Muscle of leg (tissue), 11 donors: Measurements from ENCODE around the gene TRH. TPM values are rescaled to one million over a fixed set of nuclear protein-coding genes. Genes with fewer than 3 reads are reported as not detected.

ENCODE experiments used
- DNase-seq: peaks from one replicate; pipeline ENCODE4 v3.0.0; 2013
- H3K27ac ChIP-seq: one replicate; pipeline ENCODE4 v1.5.1; 2013; ENCODE audit warnings: mild to moderate bottlenecking, low read length, control low read depth
- H3K27me3 ChIP-seq: one replicate; pipeline ENCODE4 v1.6.1; 2013; ENCODE audit warnings: low read length; ENCODE audit not compliant: control insufficient read depth, insufficient read depth
- H3K36me3 ChIP-seq: one replicate; pipeline ENCODE4 v1.6.1; 2013; ENCODE audit warnings: low read length; ENCODE audit not compliant: control insufficient read depth, insufficient read depth
- H3K4me1 ChIP-seq: one replicate; pipeline ENCODE4 v1.6.1; 2013; ENCODE audit warnings: low read length; ENCODE audit not compliant: control insufficient read depth, insufficient read depth
- H3K4me3 ChIP-seq: one replicate; pipeline ENCODE4 v1.5.1; 2013; ENCODE audit warnings: low read length, control low read depth
- H3K9me3 ChIP-seq: replicated peaks from 2 replicates; pipeline ENCODE4 v1.6.1; 2013; ENCODE audit warnings: low read depth, low read length; ENCODE audit not compliant: control insufficient read depth
- WGBS: methylation state at CpG from one replicate; pipeline ENCODE4 v1.1.5; 2013; ENCODE audit warnings: missing lambda C conversion rate; ENCODE audit not compliant: insufficient coverage; 5-methylcytosine and 5-hydroxymethylcytosine counted together
- polyA plus RNA-seq, 8 donors: library from polyadenylated mRNA; unstranded; fragments of 120-200 nt; gene quantifications; one replicate each; pipeline versions ENCODE4 v1.2.1 to v1.2.3, GENCODE V29; 2013; ENCODE audit warnings: inconsistent platforms in 1 of 8, low replicate concordance in 1 of 8; ENCODE audit not compliant: insufficient read length in 8 of 8, insufficient read depth in 1 of 8
- total RNA-seq: library from RNA; stranded (reverse); fragments of 120-200 nt; gene quantifications from one replicate; pipeline ENCODE4 v1.2.4, GENCODE V29; 2013

Gene TRH
- total and polyA plus RNA-seq, 9 donors = 0.13 to 0.53 (median 0.28) TPM

- peaks cover 7% of the 10 kb centered on the region for H3K9me3 ChIP-seq
- peaks cover 5% of the 10 kb centered on the region for H3K4me1 ChIP-seq
- no peaks in the 10 kb centered on the region for H3K36me3 ChIP-seq
- 50% methylated on average over 1 of the region's 3 CpGs for WGBS
- H3K27ac ChIP-seq = no peak overlapping the region
- no peak for DNase-seq
- H3K4me3 ChIP-seq = no peak overlapping the region
- peaks cover 5% of the 10 kb centered on the region for H3K27me3 ChIP-seq
Measured at GRCh38 chr3:129943020-129943419, 31.5 kb upstream of the TRH start.

GRCh38 chr3:129944709-129945108 lies 29.8 kb upstream of the TRH start:
- Histone ChIP-seq H3K4me3 (no peak overlapping the region), H3K36me3 (no peaks in the 10 kb centered on the region), H3K4me1 (peaks cover 5% of the 10 kb centered on the region), H3K9me3 (peaks cover 7% of the 10 kb centered on the region), H3K27ac (no peak overlapping the region), H3K27me3 (peaks cover 5% of the 10 kb centered on the region)
- DNase-seq = no peak
- WGBS = 86% methylated on average over 6 of the region's 7 CpGs

GRCh38 chr3:129947538-129948240 lies 26.8 kb upstream of the TRH start:
- DNase-seq = no peak
- H3K36me3 ChIP-seq = no peaks in the 10 kb centered on the region
- H3K9me3 ChIP-seq = peaks cover 7% of the 10 kb centered on the region
- peaks cover 8% of the 10 kb centered on the region for H3K27me3 ChIP-seq
- peaks cover 4% of the 10 kb centered on the region for H3K4me1 ChIP-seq
- no peak overlapping the region for H3K4me3 ChIP-seq
- no peak overlapping the region for H3K27ac ChIP-seq
- WGBS = 39% methylated on average over 7 of the region's 8 CpGs

- H3K36me3 ChIP-seq = no peaks in the 10 kb centered on the region
- DNase-seq = peak; percentile 43
- H3K27me3 ChIP-seq = peaks cover 7% of the 10 kb centered on the region
- H3K9me3 ChIP-seq = peaks cover 7% of the 10 kb centered on the region
- H3K4me1 ChIP-seq = peaks cover 4% of the 10 kb centered on the region
- no peak overlapping the region for H3K4me3 ChIP-seq
- no CpG with 5 or more reads among the region's 7 CpGs for WGBS
- H3K27ac ChIP-seq = no peak overlapping the region
Measured at GRCh38 chr3:129950318-129951046, 24.0 kb upstream of the TRH start.

GRCh38 chr3:129952556-129953355 lies 21.8 kb upstream of the TRH start:
- peaks cover 7% of the 10 kb centered on the region for H3K27me3 ChIP-seq
- H3K4me1 ChIP-seq = peaks cover 4% of the 10 kb centered on the region
- H3K27ac ChIP-seq = no peak overlapping the region
- no peaks in the 10 kb centered on the region for H3K9me3 ChIP-seq
- WGBS = 83% methylated on average over 2 of the region's 6 CpGs
- no peak overlapping the region for H3K4me3 ChIP-seq
- no peak for DNase-seq
- no peaks in the 10 kb centered on the region for H3K36me3 ChIP-seq

- H3K27ac ChIP-seq = no peak overlapping the region
- DNase-seq = no peak
- no peaks in the 10 kb centered on the region for H3K9me3 ChIP-seq
- no peak overlapping the region for H3K4me3 ChIP-seq
- peaks cover 2% of the 10 kb centered on the region for H3K4me1 ChIP-seq
- WGBS = 50% methylated on average over 2 of the region's 5 CpGs
- H3K36me3 ChIP-seq = no peaks in the 10 kb centered on the region
- peaks cover 7% of the 10 kb centered on the region for H3K27me3 ChIP-seq
Measured at GRCh38 chr3:129953621-129954020, 20.9 kb upstream of the TRH start.

GRCh38 chr3:129954514-129954913 lies 20.0 kb upstream of the TRH start:
- Histone ChIP-seq H3K4me1 (peaks cover 2% of the 10 kb centered on the region), H3K27me3 (peaks cover 7% of the 10 kb centered on the region), H3K4me3 (no peak overlapping the region), H3K27ac (no peak overlapping the region), H3K36me3 (no peaks in the 10 kb centered on the region), H3K9me3 (no peaks in the 10 kb centered on the region)
- DNase-seq = peak; percentile 25
- 43% methylated on average over 2 of the region's 2 CpGs for WGBS

GRCh38 chr3:129956936-129957335 lies 17.6 kb upstream of the TRH start:
- Histone ChIP-seq H3K9me3 (no peaks in the 10 kb centered on the region), H3K36me3 (no peaks in the 10 kb centered on the region), H3K27me3 (peaks cover 3% of the 10 kb centered on the region), H3K4me3 (no peak overlapping the region), H3K27ac (no peak overlapping the region), H3K4me1 (no peaks in the 10 kb centered on the region)
- no peak for DNase-seq

- H3K9me3 ChIP-seq = no peaks in the 10 kb centered on the region
- H3K27me3 ChIP-seq = peaks cover 3% of the 10 kb centered on the region
- H3K36me3 ChIP-seq = no peaks in the 10 kb centered on the region
- no peaks in the 10 kb centered on the region for H3K4me1 ChIP-seq
- H3K27ac ChIP-seq = no peak overlapping the region
- H3K4me3 ChIP-seq = no peak overlapping the region
- DNase-seq = no peak
- no CpG with 5 or more reads among the region's 6 CpGs for WGBS
Measured at GRCh38 chr3:129958755-129959154, 15.8 kb upstream of the TRH start.

GRCh38 chr3:129961141-129961541 lies 13.4 kb upstream of the TRH start:
- 3% methylated on average over 3 of the region's 5 CpGs for WGBS

More at GRCh38 chr3:129961141-129961541, 13.4 kb upstream of the TRH start:
- Histone ChIP-seq H3K9me3 (no peaks in the 10 kb centered on the region), H3K4me3 (no peak overlapping the region), H3K4me1 (no peaks in the 10 kb centered on the region), H3K27me3 (peaks cover 2% of the 10 kb centered on the region), H3K36me3 (no peaks in the 10 kb centered on the region), H3K27ac (no peak overlapping the region)
- DNase-seq = no peak
